GM23338 (cell line): ENCODE data around the gene EHBP1L1. TPM values are rescaled to one million over a fixed set of nuclear protein-coding genes. Genes with fewer than 3 reads are reported as not detected.
A peak's percentile ranks its signal among the peaks of the same experiment; 100 is the strongest.

Experiments used
- ATAC-seq: fragments of 200-7000 bp; cut with Tn5 transposase; 3 replicates; pipeline ENCODE4 v1.9.1; 2020
- DNase-seq: peaks from one replicate; pipeline ENCODE4 v3.0.0-alpha.2; 2015; ENCODE audit warnings: low spot score
- H2AFZ ChIP-seq: fragments of 200-600 bp; sonication (generic); 2 replicates; pipeline ENCODE4 v1.8.0; 2016; ENCODE audit warnings: antibody characterized with exemption, mild to moderate bottlenecking, moderate library complexity
- H3F3A ChIP-seq: fragments of 200-600 bp; sonication (generic); replicated peaks from 2 replicates; pipeline ENCODE4 v1.8.0; 2017; ENCODE audit warnings: antibody characterized with exemption, mixed run types, low read depth
- H3K27ac ChIP-seq: fragments of 200-600 bp; sonication (generic); 2 replicates; pipeline ENCODE4 v1.6.1; 2016; ENCODE audit warnings: low read depth
- H3K27me3 ChIP-seq: fragments of 200-600 bp; sonication (generic); 2 replicates; pipeline ENCODE4 v1.8.0; 2016; ENCODE audit warnings: mild to moderate bottlenecking, mixed run types, moderate library complexity; ENCODE audit not compliant: insufficient read depth
- H3K36me3 ChIP-seq: fragments of 200-600 bp; sonication (generic); 2 replicates; pipeline ENCODE4 v1.8.0; 2016; ENCODE audit warnings: mild to moderate bottlenecking; ENCODE audit not compliant: insufficient read depth
- H3K4me1 ChIP-seq: fragments of 200-600 bp; sonication (generic); 2 replicates; pipeline ENCODE4 v1.8.0; 2016; ENCODE audit warnings: mild to moderate bottlenecking, moderate library complexity; ENCODE audit not compliant: insufficient read depth
- H3K4me2 ChIP-seq: fragments of 200-600 bp; sonication (generic); 2 replicates; pipeline ENCODE4 v1.7.1; 2017; ENCODE audit warnings: mixed run types
- H3K4me3 ChIP-seq: fragments of 200-600 bp; sonication (generic); 2 replicates; pipeline ENCODE4 v1.6.1; 2016; ENCODE audit warnings: mixed run types
- H3K79me2 ChIP-seq: fragments of 200-600 bp; sonication (generic); replicated peaks from 2 replicates; pipeline ENCODE4 v1.8.0; 2017; ENCODE audit warnings: mild to moderate bottlenecking; ENCODE audit not compliant: insufficient read depth
- H3K9me2 ChIP-seq: fragments of 200-600 bp; sonication (generic); 2 replicates; pipeline ENCODE4 v1.8.0; 2017; ENCODE audit not compliant: insufficient read depth
- H4K20me1 ChIP-seq: fragments of 200-600 bp; sonication (generic); replicated peaks from 2 replicates; pipeline ENCODE4 v1.8.0; 2017; ENCODE audit warnings: mild to moderate bottlenecking; ENCODE audit not compliant: insufficient read depth
- H3K27ac Mint-ChIP-seq: 2 replicates; pipeline ENCODE4 v1.8.0; 2020; ENCODE audit warnings: inconsistent platforms, mild to moderate bottlenecking, moderate library complexity, mixed read lengths
- H3K27me3 Mint-ChIP-seq: 3 replicates; pipeline ENCODE4 v1.8.0; 2022; ENCODE audit warnings: low read depth, mild to moderate bottlenecking, moderate library complexity, mixed read lengths, inconsistent platforms; ENCODE audit not compliant: insufficient read depth, poor library complexity
- H3K36me3 Mint-ChIP-seq: 3 replicates; pipeline ENCODE4 v1.8.0; 2021; ENCODE audit warnings: low read depth, mild to moderate bottlenecking, inconsistent platforms, moderate library complexity, mixed read lengths
- H3K4me1 Mint-ChIP-seq: 3 replicates; pipeline ENCODE4 v1.8.0; 2020; ENCODE audit warnings: mild to moderate bottlenecking, inconsistent platforms, mixed read lengths
- H3K4me3 Mint-ChIP-seq: 3 replicates; pipeline ENCODE4 v1.8.0; 2021; ENCODE audit warnings: moderate library complexity, mild to moderate bottlenecking, inconsistent platforms, mixed read lengths
- H3K9me3 Mint-ChIP-seq: 3 replicates; pipeline ENCODE4 v1.8.0; 2020; ENCODE audit warnings: moderate library complexity, mild to moderate bottlenecking, inconsistent platforms, mixed read lengths
- POLR2AphosphoS5 ChIP-seq: IDR thresholded peaks from 2 replicates; pipeline ENCODE4 v1.6.1; 2016; ENCODE audit warnings: antibody characterized with exemption, low read depth
- STAT1 ChIP-seq: IDR thresholded peaks from one replicate; pipeline ENCODE4 v1.6.1; 2016; ENCODE audit warnings: antibody characterized with exemption; ENCODE audit not compliant: unreplicated experiment
- polyA plus RNA-seq: library from polyadenylated mRNA; unstranded; fragments of >200 nt; fragmentation: Nextera tagmentation; extraction: Ambion mirVana; gene quantifications from 2 replicates; pipeline ENCODE4 v1.2.1, GENCODE V29; 2016
- total RNA-seq: library from RNA; depleted of rRNA; stranded (reverse); fragments of >200 nt; shearing (Covaris generic); gene quantifications from 2 replicates; pipeline ENCODE4 v1.2.3, GENCODE V29; 2014
- TF ChIP-seq, protein P1 (sequence below): IDR thresholded peaks from one replicate; pipeline ENCODE4 v1.6.1; 2018; ENCODE audit warnings: antibody characterized with exemption; ENCODE audit not compliant: unreplicated experiment
- TF ChIP-seq, protein P2 (sequence below), 2 experiments: fragments of 200-600 bp in 1 of 2; sonication (generic) in 1 of 2; conservative IDR thresholded peaks; 2 replicates each; pipeline versions ENCODE4 v1.5.1 to v1.6.1; 2016 to 2017; ENCODE audit warnings: antibody characterized with exemption in 2 of 2, low read depth in 2 of 2, mild to moderate bottlenecking in 2 of 2, moderate library complexity in 1 of 2

EHBP1L1 gene
- total and polyA plus RNA-seq, 2 experiments from 2014 or later: 2.9 to 10.9 TPM

DNA sequence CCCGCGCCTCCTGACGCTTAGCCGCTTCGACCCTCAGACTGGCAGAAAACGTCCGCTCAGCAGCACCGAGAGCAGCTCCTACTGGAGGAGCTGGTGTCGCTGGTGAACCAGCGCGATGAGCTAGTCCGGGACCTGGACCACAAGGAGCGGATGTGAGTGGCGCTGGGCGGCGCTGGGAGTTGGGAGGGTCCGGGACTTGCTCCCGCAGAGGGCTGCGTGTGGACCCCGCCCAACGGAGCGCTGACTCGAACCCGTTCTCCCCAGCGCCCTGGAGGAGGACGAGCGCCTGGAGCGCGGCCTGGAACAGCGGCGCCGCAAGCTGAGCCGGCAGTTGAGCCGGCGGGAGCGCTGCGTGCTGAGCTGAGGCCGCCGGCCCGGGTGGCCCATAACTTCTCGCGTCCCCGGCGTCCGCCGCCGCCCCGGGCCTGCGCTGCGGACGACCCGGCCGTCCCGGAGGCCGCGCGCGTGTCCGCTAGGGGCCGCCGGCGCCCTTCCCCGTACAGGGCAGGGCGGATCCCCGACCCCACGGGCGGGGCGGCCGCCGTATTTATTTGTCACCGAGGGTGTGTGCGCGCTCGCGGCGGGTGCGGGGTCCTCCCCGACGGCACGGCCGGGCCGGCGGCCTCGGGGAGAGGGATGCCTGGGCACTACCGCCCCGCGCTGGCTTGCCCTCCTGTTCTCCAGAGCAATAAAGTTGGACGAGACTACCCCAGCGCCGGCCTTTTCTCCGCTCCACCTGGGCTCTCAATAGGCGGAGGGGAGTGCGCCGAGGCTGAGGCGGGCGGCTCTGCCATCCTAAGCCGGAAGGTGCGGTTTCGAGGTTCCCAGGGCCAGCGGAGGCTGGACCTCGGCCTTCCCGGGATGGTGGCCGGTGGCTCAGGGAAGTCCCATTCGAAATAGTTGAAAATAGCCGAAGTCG is 16.3 kb downstream of the EHBP1L1 start:
- Mint-ChIP-seq H3K4me1 (peaks cover 19% of the 10 kb centered on the region), H3K36me3 (peaks cover 2% of the 10 kb centered on the region; the same call in 1 of the 3 replicates)
- H3K4me2 ChIP-seq: peak overlapping the region; percentile 87

More for the DNA sequence above, 16.3 kb downstream of the EHBP1L1 start:
- ATAC-seq: peak; percentile 61
- H3K27ac ChIP-seq: no peak overlapping the region
- Mint-ChIP-seq H3K4me3 (peak overlapping the region; percentile 67), H3K27ac (no peak overlapping the region), H3K27me3 (peaks cover 50% of the 10 kb centered on the region), H3K9me3 (no peaks in the 10 kb centered on the region)
- H3F3A ChIP-seq: peaks cover 26% of the 10 kb centered on the region; the same call in 1 of the 2 replicates
- H3K36me3 ChIP-seq: no peaks in the 10 kb centered on the region
- peaks cover 53% of the 10 kb centered on the region for H3K27me3 ChIP-seq
- no peaks in the 10 kb centered on the region for H4K20me1 ChIP-seq
- TF ChIP-seq POLR2AphosphoS5 (peak; percentile 48), STAT1 (no peak)
- TF ChIP-seq, protein P1, sequence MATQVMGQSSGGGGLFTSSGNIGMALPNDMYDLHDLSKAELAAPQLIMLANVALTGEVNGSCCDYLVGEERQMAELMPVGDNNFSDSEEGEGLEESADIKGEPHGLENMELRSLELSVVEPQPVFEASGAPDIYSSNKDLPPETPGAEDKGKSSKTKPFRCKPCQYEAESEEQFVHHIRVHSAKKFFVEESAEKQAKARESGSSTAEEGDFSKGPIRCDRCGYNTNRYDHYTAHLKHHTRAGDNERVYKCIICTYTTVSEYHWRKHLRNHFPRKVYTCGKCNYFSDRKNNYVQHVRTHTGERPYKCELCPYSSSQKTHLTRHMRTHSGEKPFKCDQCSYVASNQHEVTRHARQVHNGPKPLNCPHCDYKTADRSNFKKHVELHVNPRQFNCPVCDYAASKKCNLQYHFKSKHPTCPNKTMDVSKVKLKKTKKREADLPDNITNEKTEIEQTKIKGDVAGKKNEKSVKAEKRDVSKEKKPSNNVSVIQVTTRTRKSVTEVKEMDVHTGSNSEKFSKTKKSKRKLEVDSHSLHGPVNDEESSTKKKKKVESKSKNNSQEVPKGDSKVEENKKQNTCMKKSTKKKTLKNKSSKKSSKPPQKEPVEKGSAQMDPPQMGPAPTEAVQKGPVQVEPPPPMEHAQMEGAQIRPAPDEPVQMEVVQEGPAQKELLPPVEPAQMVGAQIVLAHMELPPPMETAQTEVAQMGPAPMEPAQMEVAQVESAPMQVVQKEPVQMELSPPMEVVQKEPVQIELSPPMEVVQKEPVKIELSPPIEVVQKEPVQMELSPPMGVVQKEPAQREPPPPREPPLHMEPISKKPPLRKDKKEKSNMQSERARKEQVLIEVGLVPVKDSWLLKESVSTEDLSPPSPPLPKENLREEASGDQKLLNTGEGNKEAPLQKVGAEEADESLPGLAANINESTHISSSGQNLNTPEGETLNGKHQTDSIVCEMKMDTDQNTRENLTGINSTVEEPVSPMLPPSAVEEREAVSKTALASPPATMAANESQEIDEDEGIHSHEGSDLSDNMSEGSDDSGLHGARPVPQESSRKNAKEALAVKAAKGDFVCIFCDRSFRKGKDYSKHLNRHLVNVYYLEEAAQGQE: no peak
- TF ChIP-seq, protein P2, sequence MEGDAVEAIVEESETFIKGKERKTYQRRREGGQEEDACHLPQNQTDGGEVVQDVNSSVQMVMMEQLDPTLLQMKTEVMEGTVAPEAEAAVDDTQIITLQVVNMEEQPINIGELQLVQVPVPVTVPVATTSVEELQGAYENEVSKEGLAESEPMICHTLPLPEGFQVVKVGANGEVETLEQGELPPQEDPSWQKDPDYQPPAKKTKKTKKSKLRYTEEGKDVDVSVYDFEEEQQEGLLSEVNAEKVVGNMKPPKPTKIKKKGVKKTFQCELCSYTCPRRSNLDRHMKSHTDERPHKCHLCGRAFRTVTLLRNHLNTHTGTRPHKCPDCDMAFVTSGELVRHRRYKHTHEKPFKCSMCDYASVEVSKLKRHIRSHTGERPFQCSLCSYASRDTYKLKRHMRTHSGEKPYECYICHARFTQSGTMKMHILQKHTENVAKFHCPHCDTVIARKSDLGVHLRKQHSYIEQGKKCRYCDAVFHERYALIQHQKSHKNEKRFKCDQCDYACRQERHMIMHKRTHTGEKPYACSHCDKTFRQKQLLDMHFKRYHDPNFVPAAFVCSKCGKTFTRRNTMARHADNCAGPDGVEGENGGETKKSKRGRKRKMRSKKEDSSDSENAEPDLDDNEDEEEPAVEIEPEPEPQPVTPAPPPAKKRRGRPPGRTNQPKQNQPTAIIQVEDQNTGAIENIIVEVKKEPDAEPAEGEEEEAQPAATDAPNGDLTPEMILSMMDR (conservative IDR thresholded peaks at IDR 0.05; ENCODE audit: low read depth in 2 of 2): peak in 1 of 2 experiments; percentile 41; a peak in 2 of 4 replicates
- peaks cover 13% of the 10 kb centered on the region; the same call in 1 of the 2 replicates for H3K4me1 ChIP-seq
- peak overlapping the region; percentile 62 for H3K4me3 ChIP-seq
- no peaks in the 10 kb centered on the region for H3K9me2 ChIP-seq
- H3K79me2 ChIP-seq: no peaks in the 10 kb centered on the region
- peak overlapping the region; percentile 81 for H2AFZ ChIP-seq
- DNase-seq: peak; percentile 90
